Neural cell (in vitro differentiated cells): ENCODE measurements around the gene PRRT1. TPM values are rescaled to one million over a fixed set of nuclear protein-coding genes. Genes with fewer than 3 reads are reported as not detected.
A peak's percentile ranks its signal among the peaks of the same experiment; 100 is the strongest.

Experiments used
- H2AFZ ChIP-seq: fragments of 200-600, 300-800 bp; sonication (generic), shearing (Covaris generic); 2 replicates; pipeline ENCODE4 v1.6.0; 2014; ENCODE audit warnings: low read depth, mild to moderate bottlenecking, antibody characterized with exemption, low read length, moderate library complexity
- H3F3A ChIP-seq: fragments of 200-600 bp; shearing (Covaris generic); 2 replicates; pipeline ENCODE4 v1.6.1; 2016; ENCODE audit warnings: mild to moderate bottlenecking, moderate library complexity, mixed read lengths, antibody characterized with exemption, low read length; ENCODE audit not compliant: insufficient read depth, poor library complexity, severe bottlenecking
- H3K27ac ChIP-seq: fragments of 200-600, 300-800 bp; sonication (generic), shearing (Covaris generic); 2 replicates; pipeline ENCODE4 v1.5.1; 2014; ENCODE audit warnings: mild to moderate bottlenecking, low read length, moderate library complexity
- H3K27me3 ChIP-seq: fragments of 300-800, 200-600 bp; sonication (generic), shearing (Covaris generic); 2 replicates; pipeline ENCODE4 v1.6.0; 2014; ENCODE audit warnings: mild to moderate bottlenecking, low read depth, low read length, moderate library complexity; ENCODE audit not compliant: insufficient read depth
- H3K36me3 ChIP-seq: fragments of 300-800, 200-600 bp; sonication (generic), shearing (Covaris generic); 2 replicates; pipeline ENCODE4 v1.5.1; 2014; ENCODE audit warnings: mild to moderate bottlenecking, antibody characterized with exemption, low read length, moderate library complexity; ENCODE audit not compliant: insufficient read depth
- H3K4me2 ChIP-seq: fragments of 300-800, 200-600 bp; sonication (generic), shearing (Covaris generic); 2 replicates; pipeline ENCODE4 v1.6.0; 2014; ENCODE audit warnings: mild to moderate bottlenecking, low read length
- H3K4me3 ChIP-seq: fragments of 300-800, 200-600 bp; sonication (generic), shearing (Covaris generic); 2 replicates; pipeline ENCODE4 v1.5.1; 2014; ENCODE audit warnings: mild to moderate bottlenecking, low read length, moderate library complexity
- H3K79me2 ChIP-seq: fragments of 200-600 bp; shearing (Covaris generic); replicated peaks from 2 replicates; pipeline ENCODE4 v1.6.0; 2014; ENCODE audit warnings: mild to moderate bottlenecking, low read length, moderate library complexity; ENCODE audit not compliant: insufficient read depth
- H3K9ac ChIP-seq: fragments of 300-800, 200-600 bp; sonication (generic), shearing (Covaris generic); 2 replicates; pipeline ENCODE4 v1.6.1; 2016; ENCODE audit warnings: mild to moderate bottlenecking, low read length, mixed read lengths
- H3K9me2 ChIP-seq: fragments of 200-600 bp; shearing (Covaris generic); 2 replicates; pipeline ENCODE4 v1.6.1; 2016; ENCODE audit warnings: mild to moderate bottlenecking, low read length, mixed read lengths; ENCODE audit not compliant: insufficient read depth
- H3K9me3 ChIP-seq: fragments of 200-600, 300-800 bp; sonication (generic), shearing (Covaris generic); 2 replicates; pipeline ENCODE4 v1.6.1; 2016; ENCODE audit warnings: mild to moderate bottlenecking, mixed run types, low read length, moderate library complexity, mixed read lengths
- H4K20me1 ChIP-seq: fragments of 200-600 bp; shearing (Covaris generic); 2 replicates; pipeline ENCODE4 v1.6.1; 2016; ENCODE audit warnings: mild to moderate bottlenecking, mixed run types; ENCODE audit not compliant: insufficient read depth
- CTCF ChIP-seq: fragments of 450-650 bp; IDR thresholded peaks from 2 replicates; pipeline ENCODE4 v1.5.1; 2014; ENCODE audit warnings: antibody characterized with exemption, mild to moderate bottlenecking, moderate library complexity; ENCODE audit not compliant: poor library complexity, severe bottlenecking
- EP300 ChIP-seq: fragments of 450-650 bp; conservative IDR thresholded peaks from 2 replicates; pipeline ENCODE4 v1.6.1; 2014; ENCODE audit warnings: antibody characterized with exemption, mild to moderate bottlenecking, moderate library complexity; ENCODE audit not compliant: poor library complexity, severe bottlenecking
- EZH2 ChIP-seq: fragments of 200-600, 300-800 bp; shearing (Covaris generic), sonication (generic); IDR thresholded peaks from 2 replicates; pipeline ENCODE4 v1.6.1; 2014; ENCODE audit warnings: antibody characterized with exemption, low read length, borderline replicate concordance, mild to moderate bottlenecking; ENCODE audit not compliant: insufficient read depth, poor library complexity, severe bottlenecking
- MXI1 ChIP-seq: fragments of 450-650 bp; conservative IDR thresholded peaks from 2 replicates; pipeline ENCODE4 v1.6.1; 2014; ENCODE audit warnings: antibody characterized with exemption, mild to moderate bottlenecking; ENCODE audit not compliant: poor library complexity, severe bottlenecking
- POLR2AphosphoS5 ChIP-seq: IDR thresholded peaks from 2 replicates; pipeline ENCODE4 v1.6.1; 2012
- RAD21 ChIP-seq: fragments of 450-650 bp; conservative IDR thresholded peaks from 2 replicates; pipeline ENCODE4 v1.6.1; 2014; ENCODE audit warnings: antibody characterized with exemption, mild to moderate bottlenecking, moderate library complexity
- REST ChIP-seq: IDR thresholded peaks from 2 replicates; pipeline ENCODE4 v1.6.1; 2012; ENCODE audit warnings: borderline replicate concordance
- SMC3 ChIP-seq: fragments of 450-650 bp; conservative IDR thresholded peaks from 2 replicates; pipeline ENCODE4 v1.6.1; 2014; ENCODE audit warnings: antibody characterized with exemption, mild to moderate bottlenecking, moderate library complexity; ENCODE audit not compliant: poor library complexity
- TAF1 ChIP-seq: IDR thresholded peaks from 2 replicates; pipeline ENCODE4 v1.6.1; 2012; ENCODE audit warnings: low read depth
- polyA plus RNA-seq: library from polyadenylated mRNA; depleted of rRNA; stranded (reverse); fragments of >200 nt; gene quantifications from 2 replicates; pipeline ENCODE4 v1.2.3, GENCODE V29; 2014

The PRRT1 gene
- polyA plus RNA-seq, 1 donor from 2014 or later, result 0.22 TPM

GRCh38 chr6:32191696-32192607 is 40.2 kb upstream of the PRRT1 start:
- no peaks in the 10 kb centered on the region for H4K20me1 ChIP-seq
- H2AFZ ChIP-seq, result no peak overlapping the region
- H3K9me3 ChIP-seq, result no peaks in the 10 kb centered on the region
- no peaks in the 10 kb centered on the region for H3K27me3 ChIP-seq
- H3K79me2 ChIP-seq, result peaks cover 17% of the 10 kb centered on the region
- H3K9ac ChIP-seq, result no peak overlapping the region
- no peak overlapping the region for H3K4me2 ChIP-seq
- H3K9me2 ChIP-seq, result no peaks in the 10 kb centered on the region
- TF ChIP-seq EZH2, result no peak
- TF ChIP-seq POLR2AphosphoS5, result no peak
- H3K27ac ChIP-seq, result peak overlapping the region; percentile 91
- no peaks in the 10 kb centered on the region for H3K36me3 ChIP-seq
- H3K4me3 ChIP-seq, result no peak overlapping the region
- peaks cover 5% of the 10 kb centered on the region for H3F3A ChIP-seq

GRCh38 chr6:32190911-32191677 is 39.4 kb upstream of the PRRT1 start:
- Histone ChIP-seq H3K27me3 (no peaks in the 10 kb centered on the region), H2AFZ (no peak overlapping the region), H3K4me3 (peak overlapping the region; percentile 75), H3F3A (peaks cover 5% of the 10 kb centered on the region), H3K9ac (peak overlapping the region; percentile 94), H3K36me3 (no peaks in the 10 kb centered on the region), H3K9me3 (no peaks in the 10 kb centered on the region), H3K4me2 (peak overlapping the region; percentile 82), H3K9me2 (no peaks in the 10 kb centered on the region), H3K27ac (peak overlapping the region; percentile 91), H4K20me1 (no peaks in the 10 kb centered on the region), H3K79me2 (peaks cover 17% of the 10 kb centered on the region)
- TF ChIP-seq EP300 (no peak), MXI1 (no peak), SMC3 (no peak), CTCF (no peak), POLR2AphosphoS5 (no peak), EZH2 (no peak), RAD21 (no peak), TAF1 (no peak), REST (no peak)
